GM19468 (cell line): Measurements from ENCODE around the gene ANKRD55.
A peak's percentile ranks its signal among the peaks of the same experiment; 100 is the strongest.
"Not testable (repeated sequence)": the region's sequence is repeated elsewhere in the genome, so short reads cannot be mapped to it uniquely, and the experiment has no call there.

Experiments
- ATAC-seq: cut with Tn5 transposase; IDR thresholded peaks from one replicate; pipeline ENCODE4 v1.9.1; 2021; ENCODE audit warnings: mild to moderate bottlenecking, moderate library complexity, moderate number of reproducible peaks; ENCODE audit not compliant: unreplicated experiment; ENCODE audit errors: extremely low read depth

ANKRD55 gene

DNA sequence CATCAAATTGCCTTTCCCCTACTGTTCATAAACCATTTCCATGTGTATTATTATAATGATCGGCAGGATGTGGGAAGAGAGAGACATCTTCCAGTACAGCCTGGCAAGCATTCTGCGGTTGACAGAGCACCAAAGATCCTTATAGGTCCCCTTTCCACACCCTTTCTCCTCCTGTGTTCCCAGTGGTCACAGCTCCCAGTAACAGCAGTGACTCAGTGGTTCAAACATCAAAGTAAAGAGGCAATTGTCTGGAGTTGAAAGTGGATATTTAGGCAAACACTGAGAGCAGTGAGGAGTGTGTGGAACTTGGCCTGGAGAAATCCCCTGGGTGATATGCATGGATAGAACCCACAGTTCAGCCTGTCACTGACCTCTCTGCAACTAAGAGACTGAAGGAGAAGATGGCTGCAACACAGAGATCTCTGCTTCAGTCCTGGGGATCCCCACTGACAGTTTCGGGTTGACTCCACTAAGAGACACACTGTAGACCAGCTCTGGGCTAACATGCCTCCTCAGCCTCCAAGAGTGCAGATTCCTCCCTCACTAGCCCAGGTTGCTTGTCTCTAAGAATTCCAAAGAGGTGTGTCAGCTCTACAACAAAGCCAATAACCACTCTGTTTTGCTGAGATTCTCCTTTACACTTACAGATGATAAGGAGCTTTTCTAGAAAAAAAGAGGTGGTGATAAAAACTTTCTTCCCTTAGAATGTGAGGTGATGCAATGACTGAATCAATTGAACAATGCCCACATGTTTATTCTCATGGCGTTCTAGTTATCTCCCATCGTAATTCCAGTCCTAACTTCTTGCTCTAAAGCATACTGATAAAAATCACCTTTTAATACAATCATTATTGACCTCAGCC is 143.9 kb downstream of the ANKRD55 start:
- peak; percentile 60 for ATAC-seq

DNA sequence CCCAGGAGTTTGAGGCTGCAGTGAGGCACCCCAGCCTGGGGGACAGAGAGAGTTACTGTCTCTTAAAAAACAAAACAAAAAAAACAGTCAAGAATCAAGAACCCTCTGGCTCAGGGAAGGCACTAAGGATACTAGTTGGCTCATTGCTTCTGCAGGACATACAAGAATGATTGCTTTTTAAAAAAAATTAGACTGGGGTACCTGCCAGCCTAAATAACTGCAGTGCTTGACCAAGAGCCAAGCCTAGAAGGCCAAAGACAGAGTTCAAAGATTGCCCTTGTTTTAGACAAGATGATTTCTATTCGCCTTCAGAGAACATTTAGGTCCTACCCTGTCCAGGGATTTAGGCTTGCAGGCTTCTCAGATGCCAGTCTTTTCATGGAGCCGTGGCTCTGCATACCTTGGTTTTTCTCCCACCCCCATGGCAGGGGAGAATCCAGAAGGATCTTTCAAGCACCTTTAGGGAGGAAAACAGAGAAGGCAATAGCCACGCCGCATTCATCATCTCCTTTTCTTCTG is 144.6 kb downstream of the ANKRD55 start:
- ATAC-seq = no peak

DNA sequence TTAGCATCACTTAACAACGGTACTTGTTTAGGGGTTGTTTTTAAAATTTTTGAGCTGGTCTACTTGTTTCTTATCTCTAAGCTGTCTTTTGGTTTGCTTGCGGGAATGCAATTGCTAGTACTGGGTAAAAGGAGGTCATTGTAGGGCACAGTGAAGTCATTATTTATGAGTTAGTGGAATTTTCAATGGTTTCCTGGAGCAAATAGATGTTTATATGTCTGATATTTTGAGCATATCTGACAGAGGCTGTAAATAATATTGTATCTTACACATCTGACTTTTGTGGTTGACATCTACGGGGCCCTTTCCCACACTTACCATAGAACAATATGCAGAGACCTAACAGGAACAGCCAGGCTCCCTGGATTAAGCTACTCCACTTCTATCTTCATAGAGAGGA is 147.9 kb downstream of the ANKRD55 start:
- no peak for ATAC-seq

DNA sequence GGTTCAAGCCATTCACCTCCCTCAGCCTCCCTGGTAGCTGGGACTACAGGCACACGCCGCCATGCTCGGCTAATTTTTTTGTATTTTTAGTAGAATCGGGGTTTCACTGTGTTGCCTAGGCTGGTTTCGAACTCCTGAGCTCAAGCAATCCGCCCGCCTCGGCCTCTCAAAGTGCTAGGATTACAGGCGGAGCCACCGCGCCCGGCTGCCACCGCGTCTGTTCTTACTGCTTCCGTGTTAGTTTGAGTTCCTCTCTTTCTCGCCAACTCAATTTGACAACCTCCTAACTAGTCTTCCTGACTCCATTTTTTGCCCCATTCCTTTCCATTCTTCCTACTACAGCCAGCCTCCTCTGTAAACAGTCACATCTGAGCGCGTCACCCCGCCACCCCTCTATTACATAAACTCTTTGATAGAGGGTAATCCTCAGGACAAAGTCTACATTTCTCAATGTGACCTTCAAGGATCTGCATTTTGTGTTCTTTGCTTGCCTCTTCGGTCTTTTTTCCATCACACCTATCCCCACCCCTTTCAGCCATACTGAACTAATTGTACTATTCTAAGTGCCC is 149.8 kb downstream of the ANKRD55 start:
- ATAC-seq = no peak

DNA sequence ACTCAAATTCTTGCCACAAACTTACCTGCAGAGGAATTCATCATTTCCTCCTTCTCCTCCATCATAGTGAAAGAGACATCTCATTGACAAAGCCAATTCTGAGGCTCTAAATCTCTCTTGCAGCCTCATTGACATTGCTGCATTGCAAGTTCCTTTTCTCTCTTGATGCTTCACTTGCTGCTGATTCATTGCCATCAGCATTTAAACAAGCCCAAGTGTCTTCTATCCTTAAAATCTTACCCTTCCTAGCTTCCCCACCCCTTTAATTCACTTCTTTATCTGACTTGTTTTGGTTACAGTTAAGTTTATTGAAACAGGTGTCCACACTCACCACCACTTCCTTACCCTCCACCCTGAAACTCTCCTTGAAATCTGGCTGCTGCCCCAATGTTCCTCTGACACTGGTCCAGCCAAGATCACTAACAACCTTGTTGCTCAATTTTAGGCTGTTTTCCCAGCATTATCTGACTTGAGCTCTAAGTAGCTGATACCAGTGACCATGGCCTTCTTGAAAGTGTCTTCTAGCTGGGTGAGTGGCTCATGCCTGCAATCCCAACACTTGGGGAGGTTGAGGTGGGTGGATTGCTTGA is 152.0 kb downstream of the ANKRD55 start:
- ATAC-seq = peak; percentile 7

DNA sequence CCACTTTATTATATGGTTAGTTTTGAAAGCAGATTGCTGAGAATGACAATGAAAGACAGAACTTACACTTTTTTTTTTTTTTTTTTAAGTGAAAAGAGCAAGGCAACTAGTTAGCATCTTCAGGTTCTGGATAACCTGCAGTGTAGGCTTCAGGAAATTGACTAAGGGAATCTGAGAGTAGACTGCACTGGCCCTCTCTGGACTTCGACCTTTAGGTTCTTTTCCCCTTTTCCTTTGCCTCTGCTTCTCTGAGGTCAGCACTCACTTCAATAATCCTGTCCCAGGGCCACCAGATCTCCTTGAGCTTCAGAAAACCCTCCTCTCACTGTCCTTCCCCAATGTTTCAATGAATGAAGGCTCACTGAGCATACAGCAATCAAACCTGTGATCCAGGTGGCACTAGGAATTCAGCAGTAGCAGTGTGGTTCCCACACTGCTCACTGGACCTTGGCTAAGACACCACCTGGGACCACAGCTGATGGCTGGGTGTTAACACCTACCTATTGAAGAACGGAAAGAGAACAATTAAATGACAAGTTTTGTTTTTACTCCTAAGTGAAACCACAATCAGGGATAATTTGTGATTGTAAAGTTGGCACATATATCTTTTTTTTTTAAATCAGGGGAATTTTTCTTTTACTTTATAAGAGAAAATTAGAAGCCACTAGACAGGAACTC is 152.6 kb downstream of the ANKRD55 start:
- peak; percentile 73 for ATAC-seq

DNA sequence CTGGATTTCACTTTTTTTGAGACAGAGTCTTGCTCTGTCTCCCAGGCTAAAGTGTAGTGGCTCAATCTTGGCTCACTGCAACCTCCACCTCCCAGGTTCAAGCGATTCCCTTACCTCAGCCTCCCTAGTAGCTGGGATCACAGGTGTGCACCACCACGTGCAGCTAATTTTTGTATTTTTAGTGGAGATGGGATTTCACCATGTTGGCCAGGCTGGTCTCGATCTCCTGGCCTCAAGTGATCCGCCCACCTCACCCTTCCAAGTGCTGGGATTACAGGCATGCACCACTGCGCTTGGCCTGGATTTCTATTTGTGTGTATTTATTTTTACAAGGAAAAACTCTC is 154.0 kb downstream of the ANKRD55 start:
- ATAC-seq = not testable (repeated sequence)

DNA sequence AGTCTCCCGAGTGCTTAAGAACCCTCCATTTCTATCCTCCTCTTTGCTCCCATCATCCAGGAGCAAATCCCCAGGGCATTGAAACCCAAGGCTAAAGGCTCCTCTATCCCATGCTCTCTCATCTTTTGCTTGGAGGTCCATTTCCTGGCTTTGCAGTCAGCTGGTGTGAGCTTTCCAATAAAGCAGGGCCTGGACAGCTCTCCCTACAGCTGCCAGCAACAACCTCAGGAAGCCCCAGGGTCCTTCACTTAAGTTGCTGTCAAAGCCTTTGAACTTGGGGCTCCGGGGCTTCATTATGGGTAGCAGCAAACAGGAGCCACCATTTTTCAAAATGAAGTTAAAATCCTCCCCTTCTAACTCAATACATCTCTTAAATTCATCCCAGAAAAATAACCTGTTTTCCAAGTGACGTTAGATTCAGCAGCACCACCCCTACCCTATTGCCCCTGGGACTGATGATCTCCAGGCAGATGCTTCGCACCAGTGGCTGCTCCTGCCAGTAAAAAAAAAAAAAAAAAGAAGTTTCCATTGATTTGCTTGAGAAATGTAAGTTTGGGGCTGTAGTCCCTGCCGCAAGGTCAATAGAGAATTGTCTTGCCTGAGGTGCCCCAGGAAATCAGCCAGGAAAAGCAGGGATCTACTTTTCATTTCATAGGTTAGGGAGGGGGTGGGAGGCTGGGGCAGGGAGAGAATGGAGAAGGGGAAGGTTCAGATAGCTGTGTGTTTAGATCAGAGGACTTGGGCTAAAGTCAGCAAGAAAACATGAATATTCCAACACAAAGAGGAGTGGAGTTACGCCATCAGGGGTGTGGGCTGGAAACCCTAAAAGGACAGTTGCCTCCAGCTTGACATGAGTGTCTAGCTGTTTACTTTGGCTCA is 154.6 kb downstream of the ANKRD55 start:
- ATAC-seq = no peak

DNA sequence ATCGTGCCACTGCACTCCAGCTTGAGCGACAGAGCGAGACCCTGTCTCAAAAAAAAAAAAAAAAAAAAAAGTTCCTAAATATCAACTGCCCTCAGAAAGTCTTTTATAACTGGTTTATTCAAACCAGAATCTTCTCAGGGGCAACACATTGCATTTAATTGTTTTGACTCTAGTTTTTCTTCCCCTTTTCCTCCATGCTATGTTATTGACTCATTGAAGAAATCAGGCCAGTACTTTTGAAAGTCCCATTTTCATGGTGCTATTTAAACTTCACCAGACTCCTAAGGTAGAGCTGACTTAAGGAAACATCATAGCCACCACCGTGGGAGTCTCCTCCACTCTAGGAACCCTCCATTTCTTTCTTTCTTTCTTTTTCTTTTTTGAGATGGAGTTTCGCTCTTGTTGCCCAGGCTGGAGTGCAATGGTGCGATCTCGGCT is 155.3 kb downstream of the ANKRD55 start:
- ATAC-seq = no peak

DNA sequence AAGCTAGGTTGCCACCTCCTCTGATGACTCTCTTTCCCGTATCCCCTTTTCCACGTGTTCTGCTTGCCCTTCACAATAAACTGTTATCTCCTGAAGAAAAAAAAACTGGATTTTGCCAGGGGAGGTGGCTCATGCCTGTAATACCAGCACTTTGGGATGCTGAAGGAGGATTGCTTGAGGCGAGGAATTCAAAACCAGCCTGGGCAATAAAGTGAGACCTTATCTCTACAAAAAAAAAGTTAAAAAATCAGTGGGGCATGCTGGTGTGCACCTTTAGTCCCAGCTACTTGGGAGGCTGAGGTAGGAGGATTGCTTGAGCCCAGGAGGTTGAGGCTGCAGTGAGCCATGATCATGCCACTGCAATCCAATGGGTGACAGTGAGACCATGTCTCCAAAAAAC is 156.6 kb downstream of the ANKRD55 start:
- ATAC-seq = no peak

DNA sequence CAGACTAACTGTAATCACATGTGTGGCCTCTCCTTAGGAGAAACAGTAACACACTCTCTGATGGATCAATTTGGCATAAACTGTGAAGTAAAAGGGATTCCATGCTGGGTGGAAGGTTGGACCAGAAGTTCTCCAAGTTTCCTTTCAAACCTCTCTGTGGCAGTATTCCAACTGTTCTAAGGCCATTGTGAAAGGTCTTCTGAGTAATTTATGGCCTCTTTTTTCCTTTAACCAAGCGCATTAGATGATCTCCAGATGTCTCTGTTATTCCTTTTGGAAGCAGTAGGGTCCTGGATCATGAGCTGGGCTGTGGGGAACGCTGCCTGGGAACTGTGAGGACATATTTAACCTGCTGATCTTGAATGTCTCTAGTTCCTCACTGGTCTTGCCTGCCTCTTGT is 157.8 kb downstream of the ANKRD55 start:
- no peak for ATAC-seq

DNA sequence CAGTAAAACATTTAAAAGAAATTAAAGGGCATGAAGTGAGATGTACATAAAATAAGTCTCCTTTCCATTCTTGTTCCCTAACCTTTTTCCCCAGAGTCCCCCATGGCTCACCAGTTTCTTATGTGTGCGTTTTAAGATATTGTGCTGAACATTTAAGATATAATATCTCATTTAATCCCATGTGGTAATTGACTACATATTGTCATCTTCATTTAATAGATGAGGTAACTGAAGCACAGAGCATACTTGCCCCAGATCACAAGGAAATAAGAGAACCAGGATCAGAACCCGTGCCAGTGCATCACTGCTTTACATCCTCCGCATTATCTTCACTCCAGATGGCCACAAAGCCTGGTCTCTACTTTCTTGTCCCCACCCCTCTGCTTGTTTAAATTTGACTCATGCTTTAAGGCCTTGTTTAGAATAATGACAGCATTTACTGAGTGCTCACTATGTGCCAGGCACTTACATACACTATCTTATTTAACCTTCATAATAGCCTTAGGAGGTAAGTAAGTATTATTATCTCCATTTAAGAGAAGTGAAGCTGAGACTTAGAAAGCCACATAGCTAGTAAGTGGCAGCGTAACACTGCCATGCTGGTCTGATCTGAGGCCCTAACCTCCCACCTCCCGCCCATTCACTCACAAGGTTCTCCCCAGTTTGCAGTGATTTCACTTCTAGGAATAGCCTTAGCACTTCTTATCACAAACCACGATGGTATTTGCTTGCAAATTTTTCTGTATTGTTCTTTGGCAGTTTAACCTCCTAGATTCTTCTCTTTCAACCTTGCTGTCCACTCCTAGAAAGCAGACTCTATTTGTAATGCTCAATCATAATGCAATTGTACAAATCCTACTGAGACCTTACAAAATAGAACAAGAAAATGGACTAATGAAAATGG is 160.0 kb downstream of the ANKRD55 start:
- ATAC-seq = no peak

DNA sequence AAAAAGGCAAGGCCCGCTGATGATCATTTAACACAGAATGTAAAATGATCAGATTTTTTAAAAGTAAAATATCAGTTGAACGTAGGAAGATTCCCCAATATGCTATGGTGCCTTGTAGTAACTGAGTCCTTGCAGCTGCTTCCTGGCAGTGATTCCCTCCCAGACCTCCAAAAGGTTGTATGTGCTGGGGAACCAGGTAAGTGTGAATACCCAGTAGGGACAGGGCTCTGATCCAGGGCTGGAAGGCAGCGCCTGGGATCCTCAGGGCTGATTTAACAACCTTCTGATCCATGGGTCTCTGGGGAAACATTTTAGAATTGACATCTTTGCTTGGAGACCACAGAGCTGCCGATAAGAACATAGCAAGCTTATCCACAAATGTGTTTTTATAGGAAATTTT is 161.7 kb downstream of the ANKRD55 start:
- no peak for ATAC-seq

DNA sequence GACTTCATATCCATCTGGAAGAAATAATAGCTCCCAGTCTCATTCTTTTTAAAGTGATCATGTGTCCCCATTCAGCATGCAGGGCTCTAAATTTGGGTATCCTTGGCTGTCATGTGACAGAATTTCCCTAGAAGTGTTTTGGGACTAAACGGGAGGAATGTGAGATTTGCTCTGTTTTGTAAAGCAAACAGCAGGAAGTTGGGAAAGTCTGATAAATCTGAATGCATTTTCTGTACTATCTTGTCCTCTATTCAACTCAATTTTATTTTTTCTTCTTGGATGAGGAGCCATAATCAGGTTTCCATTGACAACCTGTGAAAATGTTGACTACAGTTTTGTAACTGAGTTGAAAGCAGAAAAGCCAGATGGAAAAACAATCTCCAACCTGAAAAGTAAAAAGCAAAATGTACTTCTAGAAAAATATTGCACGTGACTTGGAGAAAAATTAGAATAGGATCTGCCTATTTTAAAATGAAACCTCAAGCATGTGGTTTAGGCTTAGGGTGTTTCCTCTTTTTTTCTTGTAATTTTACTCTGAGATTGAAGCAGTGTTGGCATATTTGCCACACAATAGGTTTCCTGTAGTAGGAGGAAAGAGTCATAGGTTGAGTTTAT is 162.2 kb downstream of the ANKRD55 start:
- ATAC-seq = no peak

DNA sequence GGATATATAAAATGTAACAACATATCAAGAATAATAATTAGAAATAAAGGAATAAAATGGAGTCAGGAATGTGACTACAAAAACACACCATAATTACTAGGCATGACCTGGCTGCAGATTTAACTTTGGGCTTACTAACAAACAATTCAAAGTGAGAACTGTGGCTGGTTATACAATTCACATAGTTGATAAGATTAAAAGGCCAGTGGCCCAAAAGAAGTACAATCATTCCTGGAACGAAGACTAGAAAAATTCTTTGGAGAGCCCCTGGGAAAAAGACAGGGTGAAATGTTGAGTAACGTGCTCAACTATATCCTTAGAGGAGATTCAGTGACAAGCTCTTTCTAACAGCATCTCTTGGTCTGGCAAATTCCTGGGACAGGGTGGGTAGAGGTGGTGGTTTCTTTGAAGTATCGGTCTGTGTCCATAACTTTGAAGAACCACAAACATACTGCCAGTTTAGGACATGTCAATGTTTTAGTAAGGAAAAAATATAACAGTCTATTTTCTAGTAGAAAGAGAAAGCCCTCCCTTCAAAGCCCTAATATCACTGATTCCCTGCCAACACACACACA is 163.4 kb downstream of the ANKRD55 start:
- ATAC-seq = no peak

DNA sequence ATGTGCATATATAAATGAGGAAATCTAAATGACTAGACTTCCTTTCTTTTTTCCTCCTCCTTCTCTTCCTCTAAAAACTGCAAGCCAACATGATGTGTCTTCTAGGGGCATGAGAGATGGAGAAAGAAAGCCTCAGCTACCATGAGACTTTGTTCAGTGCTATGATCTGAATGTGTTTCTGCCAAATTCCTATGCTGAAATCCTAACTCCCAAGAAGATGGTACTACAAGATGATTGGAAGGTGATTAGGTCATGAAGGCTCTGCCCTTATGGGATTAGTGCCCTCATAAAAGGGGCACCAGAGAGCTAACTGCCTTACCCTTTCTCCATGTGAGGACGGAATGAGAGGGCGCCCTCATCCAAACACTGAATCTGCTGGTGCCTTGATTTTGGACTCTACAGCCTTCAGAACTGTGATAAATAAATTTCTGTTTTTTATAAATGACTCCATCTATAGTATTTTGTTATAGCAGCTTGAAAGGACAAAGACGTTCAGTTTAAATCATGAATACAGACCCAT is 166.1 kb downstream of the ANKRD55 start:
- no peak for ATAC-seq

DNA sequence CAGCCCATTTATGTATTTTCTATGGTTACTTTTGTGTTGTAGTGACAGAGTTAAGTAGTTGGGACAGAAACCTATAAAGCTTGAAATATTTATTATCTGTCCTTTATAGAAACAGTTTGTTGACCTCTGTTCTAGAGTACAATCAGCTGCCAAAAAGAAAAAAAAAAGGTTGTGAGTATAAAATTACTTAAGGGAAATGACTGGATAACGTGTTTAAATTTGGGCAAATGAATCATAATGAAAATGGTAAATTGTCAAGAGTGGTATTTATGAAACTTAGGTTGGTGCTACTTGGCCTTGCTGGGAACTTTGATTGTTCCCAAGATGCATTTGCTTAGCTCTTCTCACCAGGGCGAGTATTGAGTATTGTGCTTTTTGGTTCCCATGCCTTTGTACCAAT is 168.1 kb downstream of the ANKRD55 start:
- ATAC-seq = no peak
